Measurements from ENCODE around the gene OPN3.

The OPN3 gene

DNA sequence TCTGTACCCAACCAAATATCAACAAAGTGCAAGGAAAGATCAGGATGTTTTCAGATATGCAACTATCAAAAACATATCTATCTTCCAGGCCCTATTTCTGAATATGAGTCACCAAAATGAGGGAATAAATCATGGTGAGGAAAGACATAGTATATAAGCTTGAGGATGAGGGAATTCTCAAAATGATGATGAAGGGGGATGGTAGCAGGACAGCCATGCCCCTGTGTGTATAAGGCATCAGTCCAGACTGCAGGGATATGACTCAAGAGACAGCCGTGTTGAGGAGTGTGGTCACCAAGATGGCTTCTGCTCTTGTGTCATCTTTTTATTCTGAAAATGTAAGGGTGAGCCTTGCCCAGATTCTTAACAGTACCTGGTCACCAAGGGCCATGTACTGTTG lies 7.5 kb upstream of the OPN3 start:
- no peak overlapping the region for H2AFZ ChIP-seq (ENCODE audit: low read depth, low read length)
- H3K4ac ChIP-seq (ENCODE audit: low read depth in 1 of 2, low read length in 2 of 2) = no peak overlapping the region
- H3K79me1 ChIP-seq (replicated peaks; ENCODE audit: low read length, poor library complexity, severe bottlenecking) = no peaks in the 10 kb centered on the region
- no peak overlapping the region for H3K23ac ChIP-seq (ENCODE audit: low read length in 2 of 2)
- H3K9ac ChIP-seq (ENCODE audit: low read length) = no peak overlapping the region
- no peak overlapping the region for H3K14ac ChIP-seq (ENCODE audit: low read length in 2 of 2)
- no peak overlapping the region for H2AK5ac ChIP-seq (ENCODE audit: low read length, severe bottlenecking)
- no peak overlapping the region for H3K4me2 ChIP-seq (ENCODE audit: low read length, poor library complexity, severe bottlenecking)
- no peak overlapping the region for H3K4me3 ChIP-seq (ENCODE audit: insufficient read depth in 1 of 2, low read depth in 1 of 2, low read length in 2 of 2)
- no peak overlapping the region for H4K8ac ChIP-seq (ENCODE audit: low read length)
- peak; percentile 65 for DNase-seq
- no peaks in the 10 kb centered on the region for H3K4me1 ChIP-seq (ENCODE audit: control insufficient read depth, insufficient read depth, low read depth, low read length)
- H3K9me3 ChIP-seq (ENCODE audit: control insufficient read depth, low read length) = no peaks in the 10 kb centered on the region
- no peak overlapping the region for H3K18ac ChIP-seq (ENCODE audit: low read depth in 1 of 2, low read length in 2 of 2)
- no peak overlapping the region for H2BK5ac ChIP-seq (ENCODE audit: low read depth, low read length, poor library complexity, severe bottlenecking)
- H2BK120ac ChIP-seq (ENCODE audit: low read depth, low read length) = no peak overlapping the region
- no peak overlapping the region for H4K91ac ChIP-seq (ENCODE audit: low read length)
- H3K36me3 ChIP-seq (ENCODE audit: control insufficient read depth in 1 of 2, insufficient read depth in 2 of 2, low read depth in 1 of 2, low read length in 2 of 2) = no peaks in the 10 kb centered on the region
- H3K27ac ChIP-seq (ENCODE audit: low read length, poor library complexity, severe bottlenecking) = no peak overlapping the region
- H3K27me3 ChIP-seq (ENCODE audit: control insufficient read depth in 1 of 2, insufficient read depth in 1 of 2, low read length in 2 of 2) = no peaks in the 10 kb centered on the region
- H2BK15ac ChIP-seq (ENCODE audit: low read depth, poor library complexity, severe bottlenecking) = no peak overlapping the region
- no peak overlapping the region for H2BK12ac ChIP-seq (ENCODE audit: low read length in 2 of 2)
- 17% methylated on average over 1 of the region's 1 CpG for WGBS

DNA sequence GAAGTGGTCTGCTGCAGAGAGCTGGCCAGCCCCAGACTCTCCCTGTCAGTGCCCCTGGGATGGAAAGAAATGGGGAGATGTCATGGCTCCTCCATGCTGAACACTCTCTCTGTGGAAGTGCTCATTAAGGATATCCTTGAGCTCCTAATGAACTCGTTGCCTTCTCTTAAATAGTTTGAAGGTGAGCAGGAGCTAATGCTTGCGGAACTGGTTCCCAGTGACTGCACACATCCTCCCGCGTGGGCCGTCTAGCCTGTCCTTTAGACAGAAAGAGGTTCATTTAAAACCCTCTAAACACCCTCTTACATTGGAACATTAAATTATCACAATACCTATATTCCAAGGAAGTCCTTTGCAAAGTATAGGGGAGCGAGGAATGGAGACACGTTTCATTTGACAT lies 6.0 kb upstream of the OPN3 start:
- Histone ChIP-seq H3K4me2 (ENCODE audit: low read length, poor library complexity, severe bottlenecking) (no peak overlapping the region), H3K23ac (ENCODE audit: low read length in 2 of 2) (no peak overlapping the region), H3K9me3 (ENCODE audit: control insufficient read depth, low read length) (no peaks in the 10 kb centered on the region), H3K27me3 (ENCODE audit: control insufficient read depth in 1 of 2, insufficient read depth in 1 of 2, low read length in 2 of 2) (no peaks in the 10 kb centered on the region), H2BK15ac (ENCODE audit: low read depth, poor library complexity, severe bottlenecking) (no peak overlapping the region), H3K27ac (ENCODE audit: low read length, poor library complexity, severe bottlenecking) (no peak overlapping the region), H3K4me3 (ENCODE audit: insufficient read depth in 1 of 2, low read depth in 1 of 2, low read length in 2 of 2) (no peak overlapping the region), H3K18ac (ENCODE audit: low read depth in 1 of 2, low read length in 2 of 2) (no peak overlapping the region), H3K79me1 (replicated peaks; ENCODE audit: low read length, poor library complexity, severe bottlenecking) (no peaks in the 10 kb centered on the region), H2AFZ (ENCODE audit: low read depth, low read length) (no peak overlapping the region), H3K4me1 (ENCODE audit: control insufficient read depth, insufficient read depth, low read depth, low read length) (no peaks in the 10 kb centered on the region), H4K91ac (ENCODE audit: low read length) (no peak overlapping the region), H3K9ac (ENCODE audit: low read length) (no peak overlapping the region), H3K14ac (ENCODE audit: low read length in 2 of 2) (no peak overlapping the region), H2BK120ac (ENCODE audit: low read depth, low read length) (no peak overlapping the region), H2AK5ac (ENCODE audit: low read length, severe bottlenecking) (no peak overlapping the region), H3K4ac (ENCODE audit: low read depth in 1 of 2, low read length in 2 of 2) (no peak overlapping the region), H2BK12ac (ENCODE audit: low read length in 2 of 2) (no peak overlapping the region), H2BK5ac (ENCODE audit: low read depth, low read length, poor library complexity, severe bottlenecking) (no peak overlapping the region), H4K8ac (ENCODE audit: low read length) (no peak overlapping the region), H3K36me3 (ENCODE audit: control insufficient read depth in 1 of 2, insufficient read depth in 2 of 2, low read depth in 1 of 2, low read length in 2 of 2) (no peaks in the 10 kb centered on the region)
- WGBS = 96% methylated on average over 7 of the region's 7 CpGs
- DNase-seq = no peak

- H4K8ac ChIP-seq (ENCODE audit: low read length) = no peak overlapping the region
- no peak overlapping the region for H2AFZ ChIP-seq (ENCODE audit: low read depth, low read length)
- no peak overlapping the region for H2BK12ac ChIP-seq (ENCODE audit: low read length in 2 of 2)
- no peak overlapping the region for H4K91ac ChIP-seq (ENCODE audit: low read length)
- H3K27me3 ChIP-seq (ENCODE audit: control insufficient read depth in 1 of 2, insufficient read depth in 1 of 2, low read length in 2 of 2) = no peaks in the 10 kb centered on the region
- no peak overlapping the region for H3K4me3 ChIP-seq (ENCODE audit: insufficient read depth in 1 of 2, low read depth in 1 of 2, low read length in 2 of 2)
- no peak overlapping the region for H3K18ac ChIP-seq (ENCODE audit: low read depth in 1 of 2, low read length in 2 of 2)
- no peaks in the 10 kb centered on the region for H3K79me1 ChIP-seq (replicated peaks; ENCODE audit: low read length, poor library complexity, severe bottlenecking)
- H3K9ac ChIP-seq (ENCODE audit: low read length) = no peak overlapping the region
- no peak overlapping the region for H2BK15ac ChIP-seq (ENCODE audit: low read depth, poor library complexity, severe bottlenecking)
- 100% methylated on average over 4 of the region's 4 CpGs for WGBS
- H3K4me2 ChIP-seq (ENCODE audit: low read length, poor library complexity, severe bottlenecking) = no peak overlapping the region
- H3K23ac ChIP-seq (ENCODE audit: low read length in 2 of 2) = no peak overlapping the region
- no peak overlapping the region for H2AK5ac ChIP-seq (ENCODE audit: low read length, severe bottlenecking)
- no peak for DNase-seq
- H3K14ac ChIP-seq (ENCODE audit: low read length in 2 of 2) = no peak overlapping the region
- no peak overlapping the region for H2BK5ac ChIP-seq (ENCODE audit: low read depth, low read length, poor library complexity, severe bottlenecking)
- H3K4me1 ChIP-seq (ENCODE audit: control insufficient read depth, insufficient read depth, low read depth, low read length) = peaks cover 2% of the 10 kb centered on the region
- no peaks in the 10 kb centered on the region for H3K36me3 ChIP-seq (ENCODE audit: control insufficient read depth in 1 of 2, insufficient read depth in 2 of 2, low read depth in 1 of 2, low read length in 2 of 2)
- H3K4ac ChIP-seq (ENCODE audit: low read depth in 1 of 2, low read length in 2 of 2) = no peak overlapping the region
- no peak overlapping the region for H3K27ac ChIP-seq (ENCODE audit: low read length, poor library complexity, severe bottlenecking)
- no peaks in the 10 kb centered on the region for H3K9me3 ChIP-seq (ENCODE audit: control insufficient read depth, low read length)
- H2BK120ac ChIP-seq (ENCODE audit: low read depth, low read length) = no peak overlapping the region
Observed at GRCh38 chr1:241645199-241645598, 5.0 kb upstream of the OPN3 start.

- Histone ChIP-seq H3K4ac (ENCODE audit: low read depth in 1 of 2, low read length in 2 of 2) (no peak overlapping the region), H2BK5ac (ENCODE audit: low read depth, low read length, poor library complexity, severe bottlenecking) (no peak overlapping the region), H3K27me3 (ENCODE audit: control insufficient read depth in 1 of 2, insufficient read depth in 1 of 2, low read length in 2 of 2) (no peaks in the 10 kb centered on the region), H2BK120ac (ENCODE audit: low read depth, low read length) (no peak overlapping the region), H4K91ac (ENCODE audit: low read length) (no peak overlapping the region), H3K14ac (ENCODE audit: low read length in 2 of 2) (no peak overlapping the region), H3K36me3 (ENCODE audit: control insufficient read depth in 1 of 2, insufficient read depth in 2 of 2, low read depth in 1 of 2, low read length in 2 of 2) (no peaks in the 10 kb centered on the region), H3K4me2 (ENCODE audit: low read length, poor library complexity, severe bottlenecking) (no peak overlapping the region), H2BK15ac (ENCODE audit: low read depth, poor library complexity, severe bottlenecking) (no peak overlapping the region), H3K79me1 (replicated peaks; ENCODE audit: low read length, poor library complexity, severe bottlenecking) (no peaks in the 10 kb centered on the region), H3K18ac (ENCODE audit: low read depth in 1 of 2, low read length in 2 of 2) (no peak overlapping the region), H3K9me3 (ENCODE audit: control insufficient read depth, low read length) (no peaks in the 10 kb centered on the region), H4K8ac (ENCODE audit: low read length) (no peak overlapping the region), H3K4me1 (ENCODE audit: control insufficient read depth, insufficient read depth, low read depth, low read length) (peaks cover 2% of the 10 kb centered on the region), H3K23ac (ENCODE audit: low read length in 2 of 2) (no peak overlapping the region), H3K27ac (ENCODE audit: low read length, poor library complexity, severe bottlenecking) (no peak overlapping the region), H2AK5ac (ENCODE audit: low read length, severe bottlenecking) (no peak overlapping the region), H2AFZ (ENCODE audit: low read depth, low read length) (no peak overlapping the region), H3K4me3 (ENCODE audit: insufficient read depth in 1 of 2, low read depth in 1 of 2, low read length in 2 of 2) (no peak overlapping the region), H3K9ac (ENCODE audit: low read length) (no peak overlapping the region), H2BK12ac (ENCODE audit: low read length in 2 of 2) (no peak overlapping the region)
- DNase-seq = no peak
- whole genome bisulfite sequencing = no CpG with 5 or more reads among the region's 2 CpGs
Observed at GRCh38 chr1:241644259-241644658, 4.1 kb upstream of the OPN3 start.

Data from mesenchymal stem cell (in vitro differentiated cells and primary cell).